Articular chondrocyte of knee joint (primary cell): ENCODE measurements around the gene CCDC142. TPM values are rescaled to one million over a fixed set of nuclear protein-coding genes. Genes with fewer than 3 reads are reported as not detected.

Experiments used
- total RNA-seq: library from RNA; depleted of rRNA; stranded (reverse); fragments of >200 nt; gene quantifications from 2 replicates; pipeline ENCODE4 v1.2.3, GENCODE V29; 2012

CCDC142 gene
- total RNA-seq, 1 donor: 15.0 TPM

Other genes with a start within 250 kb of the CCDC142 start
- 2.2 and 2.7 TPM in 2 replicates for gene SLC4A5, start 139.6 kb downstream of the CCDC142 start, total RNA-seq
- 141 and 144 TPM in 2 replicates for gene DCTN1, start 102.7 kb downstream of the CCDC142 start, total RNA-seq
- gene C2orf81, start 61.4 kb downstream of the CCDC142 start, total RNA-seq: 1.3 and 1.7 TPM in 2 replicates
- gene WDR54, start 61.3 kb downstream of the CCDC142 start, total RNA-seq: 18.3 and 19.7 TPM in 2 replicates
- 14.4 and 16.5 TPM in 2 replicates for gene RTKN, start 41.1 kb downstream of the CCDC142 start, total RNA-seq
- 12.2 and 12.3 TPM in 2 replicates for gene INO80B, start 27.9 kb downstream of the CCDC142 start, total RNA-seq
- 31.6 and 33.8 TPM in 2 replicates for gene WBP1, start 24.6 kb downstream of the CCDC142 start, total RNA-seq
- 28.9 and 30.8 TPM in 2 replicates for gene MOGS, start 17.6 kb downstream of the CCDC142 start, total RNA-seq
- gene MRPL53, start 10.3 kb downstream of the CCDC142 start, total RNA-seq: 17.6 and 21.7 TPM in 2 replicates
- 11.4 and 14.6 TPM in 2 replicates for gene TTC31, start 83 bp upstream of the CCDC142 start, total RNA-seq
- gene LBX2, start 16.6 kb upstream of the CCDC142 start, total RNA-seq: 2.2 and 3.3 TPM in 2 replicates
- gene PCGF1, start 24.7 kb upstream of the CCDC142 start, total RNA-seq: 15.8 and 18.2 TPM in 2 replicates
- gene TLX2, start 31.5 kb upstream of the CCDC142 start, total RNA-seq: 0.11 and 0.13 TPM in 2 replicates
- gene DQX1, start 43.2 kb upstream of the CCDC142 start, total RNA-seq: not detected in 2 replicates
- 60.6 and 64.5 TPM in 2 replicates for gene AUP1, start 46.7 kb upstream of the CCDC142 start, total RNA-seq
- gene HTRA2, start 46.9 kb upstream of the CCDC142 start, total RNA-seq: 21.0 and 23.7 TPM in 2 replicates
- 162 and 188 TPM in 2 replicates for gene LOXL3, start 70.9 kb upstream of the CCDC142 start, total RNA-seq
- 58.1 and 87.9 TPM in 2 replicates for gene DOK1, start 71.7 kb upstream of the CCDC142 start, total RNA-seq
- 0.26 and 0.43 TPM in 2 replicates for gene M1AP, start 165.3 kb upstream of the CCDC142 start, total RNA-seq
- gene SEMA4F, start 171.2 kb upstream of the CCDC142 start, total RNA-seq: 5.9 and 6.1 TPM in 2 replicates